Measurements from ENCODE around the gene AMFR.

AMFR gene

GRCh38 chr16:56351481-56351880 is 73.9 kb downstream of the AMFR start:
- no peak for DNase-seq (ENCODE audit: low read depth)

DNA sequence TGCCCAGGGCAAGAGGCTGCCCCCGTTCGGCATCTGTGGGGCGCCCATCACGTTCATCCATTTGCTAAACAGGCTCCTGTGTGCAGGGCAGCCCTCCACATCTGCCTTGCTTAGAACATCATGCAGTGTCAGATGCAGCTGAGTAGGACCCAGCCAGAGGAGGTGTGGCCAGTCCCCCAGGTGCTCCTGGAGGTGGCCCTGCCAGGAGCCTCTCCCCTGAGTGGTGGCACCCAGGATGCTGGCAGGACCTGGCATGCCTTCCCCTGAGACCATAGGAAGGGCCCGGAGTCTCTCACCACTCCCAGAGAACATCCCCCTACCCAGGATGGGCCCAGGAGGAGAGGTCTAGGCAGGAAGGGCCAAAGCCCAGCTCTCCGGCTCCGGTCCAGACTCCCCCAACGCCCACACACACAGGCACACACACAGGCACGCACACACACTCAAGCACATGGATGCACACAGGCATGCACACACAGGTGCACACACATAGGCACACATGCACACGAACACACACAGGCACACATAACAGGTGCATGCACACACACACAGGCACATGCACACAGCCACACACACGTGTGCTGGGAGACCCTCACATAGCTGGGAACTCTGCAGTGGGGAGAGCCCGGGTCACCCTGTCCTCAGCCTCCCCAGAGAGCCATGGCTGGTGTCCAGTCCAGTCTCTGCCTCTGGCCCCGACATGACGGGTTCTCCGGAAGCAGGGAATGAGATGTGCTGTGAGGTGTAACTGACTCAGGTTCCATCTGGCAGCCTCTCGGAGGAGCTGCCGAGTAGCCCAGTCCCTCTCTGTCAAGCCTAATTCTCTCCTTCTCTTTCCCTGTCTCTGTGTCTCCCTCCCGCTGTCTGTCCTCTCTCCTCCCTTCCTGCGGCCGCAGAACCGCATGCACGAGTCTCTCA is 74.6 kb downstream of the AMFR start:
- DNase-seq (ENCODE audit: low read depth) = no peak

More at GRCh38 chr16:56351481-56351880, 73.9 kb downstream of the AMFR start:
- H3K4me3 ChIP-seq (ENCODE audit: low read depth, low read length) = no peak overlapping the region

GRCh38 chr16:56349711-56350161 is 75.6 kb downstream of the AMFR start:
- DNase-seq (ENCODE audit: low read depth) = no peak

More for the DNA sequence above, 74.6 kb downstream of the AMFR start:
- no peak overlapping the region for H3K4me3 ChIP-seq (ENCODE audit: low read depth, low read length)

DNA sequence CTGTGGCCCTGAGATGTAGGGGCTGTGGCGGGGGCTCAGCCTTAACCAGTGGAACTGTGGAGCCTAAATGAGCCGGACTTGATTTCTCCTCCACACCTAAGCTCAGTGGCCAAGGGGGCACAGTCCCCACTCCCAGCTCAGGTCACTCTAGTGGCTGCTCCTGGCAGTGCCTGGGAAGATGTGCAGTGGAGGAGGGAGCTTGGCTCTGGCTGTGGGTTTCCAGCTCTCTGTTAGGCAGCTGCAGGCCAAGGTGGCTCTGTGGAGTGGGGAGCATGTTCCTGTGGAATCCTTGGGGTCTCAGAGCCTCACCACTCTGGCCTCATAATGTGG is 76.3 kb downstream of the AMFR start:
- H3K4me3 ChIP-seq (ENCODE audit: low read depth, low read length) = no peak overlapping the region
- DNase-seq (ENCODE audit: low read depth) = no peak

More at GRCh38 chr16:56349711-56350161, 75.6 kb downstream of the AMFR start:
- no peak overlapping the region for H3K4me3 ChIP-seq (ENCODE audit: low read depth, low read length)

DNA sequence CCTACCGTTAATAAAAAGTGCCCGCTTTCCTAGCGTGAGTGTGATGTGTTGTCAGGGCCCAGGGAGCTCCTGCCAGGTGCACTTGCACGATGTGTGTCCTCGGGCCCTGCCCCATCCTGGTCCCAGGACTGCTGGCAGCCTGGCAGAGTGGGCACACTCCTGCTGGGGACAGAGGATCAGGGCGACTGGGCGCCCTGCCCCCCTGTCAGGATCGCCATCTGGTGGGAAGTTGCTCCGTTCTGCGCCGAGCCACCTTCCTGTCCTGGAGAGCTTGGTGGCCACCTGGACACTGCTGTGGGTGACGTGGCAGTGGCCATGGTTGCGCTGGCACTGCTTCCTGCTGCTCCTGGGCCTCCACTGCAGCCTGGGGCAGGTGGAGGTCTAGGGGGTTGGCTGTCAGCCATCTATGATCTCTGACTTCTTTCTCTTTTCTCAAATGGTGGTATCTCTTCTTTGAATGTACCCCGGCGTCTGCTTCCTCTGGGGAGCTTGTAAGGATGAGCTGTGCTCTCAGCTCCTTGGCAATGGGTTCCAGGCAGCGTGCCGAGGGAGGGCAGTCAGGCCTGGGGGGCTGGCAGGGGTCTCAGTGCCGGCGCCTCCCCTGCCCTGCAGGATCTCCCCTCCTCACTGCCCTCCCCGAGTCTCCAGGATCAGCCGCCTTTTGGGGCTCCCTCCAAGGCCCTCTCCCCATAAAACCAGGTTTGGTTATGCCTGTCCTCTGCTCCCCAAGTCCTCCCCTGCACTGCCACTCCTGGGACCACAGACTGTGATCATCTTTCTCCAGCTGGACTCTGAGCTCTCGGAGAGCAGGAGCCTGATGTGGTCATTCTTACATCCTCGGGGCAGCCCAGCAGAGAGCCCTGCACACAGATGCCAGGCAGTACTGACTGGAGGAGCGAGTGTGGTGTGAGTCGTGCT is 76.9 kb downstream of the AMFR start:
- DNase-seq (ENCODE audit: low read depth) = no peak
- no peak overlapping the region for H3K4me3 ChIP-seq (ENCODE audit: low read depth, low read length)

DNA sequence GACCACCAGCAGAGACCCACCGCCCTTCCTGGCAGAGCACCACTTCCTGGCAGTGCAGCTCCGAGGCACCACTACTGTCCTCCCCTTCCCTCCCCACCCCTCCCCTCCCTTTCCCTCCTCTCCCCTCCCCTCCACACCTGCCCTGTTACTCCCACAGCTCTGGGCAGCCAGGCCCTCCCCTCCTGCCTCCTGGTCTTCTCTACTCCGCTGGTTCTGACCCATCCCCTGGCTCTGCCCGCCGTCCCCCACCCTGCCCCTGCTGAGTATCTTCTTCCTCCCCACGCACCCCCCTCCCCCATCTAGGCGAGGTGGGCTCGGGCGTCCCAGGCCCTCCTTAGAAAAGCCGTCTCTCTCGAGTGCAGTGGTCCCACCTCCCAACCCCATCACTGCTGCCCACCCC is 77.7 kb downstream of the AMFR start:
- no peak overlapping the region for H3K4me3 ChIP-seq (ENCODE audit: low read depth, low read length)
- DNase-seq (ENCODE audit: low read depth) = no peak

DNA sequence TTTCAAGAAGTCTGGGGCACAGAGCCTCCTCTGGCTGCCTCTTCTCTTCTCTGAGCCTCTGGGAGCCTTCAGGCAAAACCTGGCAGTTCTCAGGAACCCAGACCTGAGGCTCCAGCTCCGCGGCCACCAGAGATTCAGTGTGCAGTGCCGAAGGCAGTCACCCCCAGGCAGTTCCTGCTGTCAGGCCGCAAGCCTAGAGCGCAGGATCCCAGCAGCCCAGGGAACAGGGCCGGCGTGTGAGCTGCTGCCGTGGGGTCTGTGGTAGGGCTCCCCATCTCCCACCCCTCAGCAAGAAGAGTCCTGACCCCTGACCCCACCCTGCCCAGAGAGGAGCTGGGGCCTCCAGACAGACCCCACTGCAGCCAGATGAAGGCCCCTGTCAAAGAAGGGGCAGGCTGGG is 78.2 kb downstream of the AMFR start:
- H3K4me3 ChIP-seq (ENCODE audit: low read depth, low read length) = no peak overlapping the region
- no peak for DNase-seq (ENCODE audit: low read depth)

- no peak for DNase-seq (ENCODE audit: low read depth)
- no peak overlapping the region for H3K4me3 ChIP-seq (ENCODE audit: low read depth, low read length)
These were observed 79.0 kb downstream of the AMFR start for GRCh38 chr16:56346131-56346890.

DNA sequence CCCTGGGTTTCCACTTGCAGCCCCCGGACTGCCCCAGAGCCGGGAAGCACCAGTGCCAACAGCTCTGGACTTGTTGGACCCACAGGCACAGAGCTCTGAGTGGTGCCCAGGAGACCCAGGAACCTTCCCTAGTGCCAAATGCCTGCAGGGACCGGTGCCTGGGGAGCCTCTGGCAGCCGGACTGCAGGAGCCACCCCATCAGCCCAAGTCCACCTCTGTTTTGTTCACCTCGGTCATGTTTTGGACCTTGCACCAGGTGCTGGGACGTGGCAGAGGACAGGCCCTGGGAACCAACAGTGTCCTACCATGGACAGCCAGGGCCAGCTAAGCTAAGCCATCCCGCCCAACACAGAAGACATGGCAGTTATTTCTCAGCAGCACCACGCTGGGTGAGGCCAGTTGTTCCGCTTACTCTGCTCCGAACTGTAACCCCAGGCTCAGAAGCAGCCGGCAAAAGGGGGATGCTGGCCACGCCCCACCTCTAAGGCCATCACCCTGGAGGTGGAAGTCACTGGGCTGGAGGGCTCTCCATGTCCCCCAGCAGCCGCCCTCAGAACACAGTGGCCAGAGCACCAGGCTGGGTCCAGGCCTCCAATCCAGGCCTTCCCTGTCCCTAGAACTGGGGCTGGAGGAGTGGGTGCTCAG is 79.8 kb downstream of the AMFR start:
- DNase-seq (ENCODE audit: low read depth) = no peak

DNA sequence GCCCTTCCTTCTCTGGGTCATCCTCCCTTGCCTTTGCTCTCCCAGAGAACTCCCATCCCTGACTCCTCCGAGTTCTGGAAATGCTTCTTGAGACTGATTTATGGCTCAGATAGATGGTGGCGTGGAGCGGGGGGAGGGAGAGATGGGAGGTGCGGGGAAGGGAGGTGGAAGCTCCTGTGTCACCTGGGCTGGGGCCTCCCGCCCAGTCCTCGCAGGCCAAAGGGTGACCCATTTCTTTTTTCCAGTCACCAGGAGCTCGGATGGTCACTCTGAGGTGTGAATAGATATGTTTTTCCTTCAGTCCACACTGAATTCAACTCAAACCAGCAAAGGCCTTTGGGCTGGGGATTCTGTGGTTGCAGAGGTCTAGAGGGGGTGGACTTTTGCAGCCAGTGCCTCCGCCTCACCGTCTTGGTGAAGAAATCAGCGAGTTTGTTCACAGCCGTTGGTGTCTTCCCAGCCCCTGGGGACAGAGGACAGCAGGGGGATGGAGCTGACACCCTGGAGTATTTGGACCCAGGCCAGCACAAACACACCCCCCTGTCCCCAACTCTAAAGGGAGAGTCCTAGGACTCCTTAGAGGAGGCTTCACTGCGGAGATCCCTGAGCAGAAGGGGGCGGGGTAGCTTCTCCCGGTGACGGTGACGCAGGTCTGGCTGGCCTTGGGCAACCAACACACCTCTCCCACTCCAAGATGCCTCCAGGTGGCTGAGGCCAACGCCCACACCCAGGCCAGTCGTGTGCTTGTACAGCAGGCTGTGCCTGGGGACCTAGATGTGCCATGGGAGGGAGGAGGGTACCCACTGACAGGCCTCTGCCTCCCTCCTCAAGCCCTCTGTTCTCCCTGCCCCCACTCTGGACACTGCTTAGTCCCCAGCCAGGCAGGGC is 80.6 kb downstream of the AMFR start:
- no peak overlapping the region for H3K4me3 ChIP-seq (ENCODE audit: low read depth, low read length)
- DNase-seq (ENCODE audit: low read depth) = no peak

More for the DNA sequence above, 79.8 kb downstream of the AMFR start:
- no peak overlapping the region for H3K4me3 ChIP-seq (ENCODE audit: low read depth, low read length)

- no peak overlapping the region for H3K4me3 ChIP-seq (ENCODE audit: low read depth, low read length)
- no peak for DNase-seq (ENCODE audit: low read depth)
These were observed 81.5 kb downstream of the AMFR start for GRCh38 chr16:56343661-56344517.

DNA sequence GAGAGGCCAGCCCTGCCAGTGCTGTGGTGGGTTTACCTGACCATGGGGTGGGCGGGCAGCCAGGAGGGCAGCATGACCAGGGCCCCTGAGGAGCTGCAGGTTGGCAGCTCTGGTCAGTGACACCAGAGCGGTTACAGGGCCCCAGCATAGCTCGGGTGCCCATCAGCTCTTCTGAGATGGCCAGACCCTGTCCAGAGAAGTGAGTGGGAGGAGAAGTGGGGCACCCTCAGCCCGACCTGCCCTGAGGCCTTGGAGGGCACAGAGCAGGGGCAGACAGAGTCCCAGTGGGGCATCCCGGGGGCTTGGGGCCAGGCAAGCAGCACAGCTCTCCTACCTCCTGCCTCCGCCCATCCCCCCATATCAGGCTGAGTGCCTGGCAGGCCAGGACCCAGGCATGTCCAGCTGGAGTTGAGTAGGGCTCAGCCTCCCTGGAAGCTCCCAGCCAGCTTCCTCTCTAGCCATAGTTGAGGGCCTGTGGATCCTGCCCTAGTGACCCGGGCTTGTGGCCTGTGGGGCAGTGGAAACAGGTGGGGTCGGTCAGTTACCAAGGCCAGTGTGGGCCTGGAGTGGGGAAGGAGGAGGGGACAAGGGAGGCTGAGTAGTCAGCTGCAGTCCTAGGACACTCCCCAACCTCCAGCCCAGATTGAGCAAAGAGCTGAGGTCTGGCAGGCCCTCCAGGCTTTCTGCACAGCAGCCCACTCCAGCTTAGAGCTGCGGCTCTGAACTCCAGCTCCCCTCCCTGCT is 83.5 kb downstream of the AMFR start:
- H3K4me3 ChIP-seq (ENCODE audit: low read depth, low read length) = no peak overlapping the region
- DNase-seq (ENCODE audit: low read depth) = no peak

DNA sequence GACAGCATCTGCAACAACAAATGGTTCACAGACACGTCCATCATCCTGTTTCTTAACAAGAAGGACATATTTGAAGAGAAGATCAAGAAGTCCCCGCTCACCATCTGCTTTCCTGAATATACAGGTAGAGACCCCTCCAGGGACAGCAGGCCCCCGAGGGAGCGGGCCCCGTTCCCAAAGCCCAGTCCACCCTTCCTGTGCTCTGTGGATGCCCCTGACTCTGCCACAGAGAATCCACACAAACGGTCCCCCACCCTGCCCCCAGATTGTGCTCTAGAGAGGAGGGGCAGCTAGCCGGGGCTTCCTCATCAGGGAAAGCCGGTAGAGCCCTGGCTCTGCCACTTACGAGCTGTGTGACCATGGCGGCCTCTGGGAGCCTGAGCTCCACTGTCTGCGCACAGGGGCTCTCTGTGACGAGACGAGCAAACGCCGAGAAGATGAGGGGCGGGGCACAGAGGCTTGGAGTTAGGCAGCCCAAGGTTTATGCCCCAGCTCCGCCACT is 84.4 kb downstream of the AMFR start:
- no peak for DNase-seq (ENCODE audit: low read depth)
- no peak overlapping the region for H3K4me3 ChIP-seq (ENCODE audit: low read depth, low read length)

GRCh38 chr16:56340416-56340815 is 84.9 kb downstream of the AMFR start:
- H3K4me3 ChIP-seq (ENCODE audit: low read depth, low read length) = no peak overlapping the region

DNA sequence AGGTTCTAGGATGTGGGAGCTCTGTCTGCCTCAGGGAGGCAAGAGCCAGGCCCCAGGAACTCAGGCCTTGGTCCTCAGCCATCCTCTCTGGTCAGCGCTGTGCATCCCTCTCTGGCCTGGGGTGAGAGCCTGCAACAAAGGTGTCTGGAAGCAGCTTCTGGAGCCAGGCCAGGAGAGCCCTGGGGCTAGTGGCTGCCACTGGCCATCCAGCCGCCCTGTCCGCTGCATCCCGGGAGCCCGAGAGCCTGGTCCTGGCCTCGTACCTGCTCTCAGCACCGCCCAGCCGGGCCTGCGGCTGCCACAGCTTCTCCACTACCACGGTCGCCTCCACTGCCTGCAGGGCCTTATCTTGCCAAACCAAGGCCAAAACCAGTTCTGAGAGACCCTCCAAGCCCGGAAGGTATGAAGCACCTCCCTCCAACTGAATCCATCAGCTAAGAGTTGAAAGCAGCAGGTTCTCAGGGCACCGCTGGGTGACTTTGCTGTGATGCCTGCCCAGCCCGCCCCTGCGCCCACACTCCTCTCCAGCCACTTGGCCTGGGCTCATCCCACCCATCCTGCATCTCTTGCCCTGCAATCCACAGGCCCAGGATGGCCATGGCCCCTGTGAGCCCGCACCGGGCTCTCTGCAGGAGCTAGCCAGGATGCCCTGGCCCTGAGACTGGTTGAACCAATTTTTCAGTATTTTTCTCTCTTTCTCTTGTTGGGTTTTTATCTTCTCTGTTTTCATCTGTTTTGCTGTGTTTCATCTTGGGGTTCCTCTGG is 85.7 kb downstream of the AMFR start:
- no peak for DNase-seq (ENCODE audit: low read depth)
- no peak overlapping the region for H3K4me3 ChIP-seq (ENCODE audit: low read depth, low read length)

More at GRCh38 chr16:56340416-56340815, 84.9 kb downstream of the AMFR start:
- DNase-seq (ENCODE audit: low read depth) = no peak

Measured in skeletal muscle cell (primary cell).